Subcutaneous adipose tissue (tissue), 4 donors: Measurements from ENCODE around the gene LRRC4. TPM values are rescaled to one million over a fixed set of nuclear protein-coding genes. Genes with fewer than 3 reads are reported as not detected.

ENCODE experiments used
- total RNA-seq, 4 donors: library from RNA; depleted of rRNA; stranded (reverse); fragments of >200 nt; gene quantifications; one replicate each; pipeline ENCODE4 v1.1.0, GENCODE V29; 2016
- TF ChIP-seq, protein P1 (sequence below): fragments of 450-650 bp; IDR thresholded peaks from one replicate; pipeline ENCODE4 v1.5.1; 2016; ENCODE audit warnings: low read depth, mild to moderate bottlenecking, control low read depth, antibody characterized with exemption, moderate library complexity

The LRRC4 gene
- total RNA-seq, 4 donors from 2014 or later, result 1.0 to 2.4 (median 1.8) TPM

DNA sequence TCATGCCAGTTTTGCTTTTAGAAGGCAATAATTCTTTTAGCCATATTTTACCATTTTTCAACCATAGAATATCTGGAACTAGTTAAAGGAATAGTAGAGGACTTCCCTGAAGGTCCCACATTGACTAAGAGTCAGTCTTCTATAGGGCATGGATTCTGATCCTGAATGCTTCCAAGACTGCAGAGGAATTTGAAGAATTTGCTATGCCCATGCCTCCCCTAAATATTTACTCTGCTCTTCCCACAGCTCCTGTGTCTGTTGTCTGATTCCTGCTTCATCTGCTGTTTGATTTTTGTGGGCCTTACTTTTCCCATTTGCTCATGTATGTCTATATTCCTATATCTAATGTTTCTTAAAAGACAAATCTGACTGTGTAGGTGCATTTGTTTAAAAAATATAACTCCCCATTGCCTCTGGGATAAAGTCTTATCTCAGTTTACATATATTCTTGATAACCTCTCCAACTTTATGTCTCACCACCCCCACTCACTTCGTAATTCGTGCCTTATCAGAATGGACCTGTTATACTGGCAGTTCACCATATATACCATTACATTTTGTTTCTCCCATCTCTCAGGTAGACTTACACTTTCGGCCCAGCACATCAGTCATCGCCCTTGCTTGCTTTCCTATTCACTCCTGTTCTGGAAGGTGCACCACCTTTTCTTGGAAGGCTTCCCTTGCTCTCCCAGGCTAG lies 33.9 kb downstream of the LRRC4 start:
- TF ChIP-seq, protein P1, sequence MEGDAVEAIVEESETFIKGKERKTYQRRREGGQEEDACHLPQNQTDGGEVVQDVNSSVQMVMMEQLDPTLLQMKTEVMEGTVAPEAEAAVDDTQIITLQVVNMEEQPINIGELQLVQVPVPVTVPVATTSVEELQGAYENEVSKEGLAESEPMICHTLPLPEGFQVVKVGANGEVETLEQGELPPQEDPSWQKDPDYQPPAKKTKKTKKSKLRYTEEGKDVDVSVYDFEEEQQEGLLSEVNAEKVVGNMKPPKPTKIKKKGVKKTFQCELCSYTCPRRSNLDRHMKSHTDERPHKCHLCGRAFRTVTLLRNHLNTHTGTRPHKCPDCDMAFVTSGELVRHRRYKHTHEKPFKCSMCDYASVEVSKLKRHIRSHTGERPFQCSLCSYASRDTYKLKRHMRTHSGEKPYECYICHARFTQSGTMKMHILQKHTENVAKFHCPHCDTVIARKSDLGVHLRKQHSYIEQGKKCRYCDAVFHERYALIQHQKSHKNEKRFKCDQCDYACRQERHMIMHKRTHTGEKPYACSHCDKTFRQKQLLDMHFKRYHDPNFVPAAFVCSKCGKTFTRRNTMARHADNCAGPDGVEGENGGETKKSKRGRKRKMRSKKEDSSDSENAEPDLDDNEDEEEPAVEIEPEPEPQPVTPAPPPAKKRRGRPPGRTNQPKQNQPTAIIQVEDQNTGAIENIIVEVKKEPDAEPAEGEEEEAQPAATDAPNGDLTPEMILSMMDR, result no peak

DNA sequence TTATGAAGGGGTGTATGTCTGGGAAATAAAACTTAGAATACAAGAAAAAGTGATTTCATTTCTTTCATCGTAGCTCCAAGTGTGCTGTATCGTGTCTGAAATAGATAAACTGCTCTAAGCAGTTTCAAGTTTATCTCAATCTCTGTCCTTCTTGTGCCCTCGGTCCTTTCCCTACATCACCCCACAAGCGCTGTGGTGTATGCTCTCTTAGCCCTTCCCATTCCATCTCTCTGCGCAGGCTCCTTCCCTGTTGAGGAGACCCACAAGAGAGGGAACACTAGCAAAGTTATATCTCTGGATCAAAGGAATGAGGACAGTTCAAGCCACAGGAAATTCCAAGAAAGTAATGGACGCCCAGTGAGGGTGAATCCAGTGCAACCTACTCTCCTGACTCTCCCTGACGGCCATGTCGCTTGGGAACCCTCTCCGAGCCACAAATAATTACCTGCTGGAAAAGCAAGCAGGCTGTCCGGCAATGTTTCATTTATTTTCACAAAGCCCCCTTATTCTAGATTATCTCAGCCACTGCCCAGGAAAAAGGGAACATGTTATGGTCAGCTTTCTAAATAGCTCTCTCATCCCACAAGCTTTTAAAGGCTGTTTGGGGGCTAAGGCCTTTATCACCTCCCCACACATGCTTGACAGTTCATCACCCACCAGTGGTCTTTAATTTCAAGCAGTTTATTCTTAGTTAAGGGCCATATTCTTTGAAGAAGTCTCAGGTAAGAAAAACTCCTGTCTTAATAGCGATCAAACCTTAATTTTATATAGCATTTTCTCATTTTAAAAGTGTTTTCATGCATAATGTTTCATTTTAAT lies 34.8 kb downstream of the LRRC4 start:
- TF ChIP-seq, protein P1, result no peak

DNA sequence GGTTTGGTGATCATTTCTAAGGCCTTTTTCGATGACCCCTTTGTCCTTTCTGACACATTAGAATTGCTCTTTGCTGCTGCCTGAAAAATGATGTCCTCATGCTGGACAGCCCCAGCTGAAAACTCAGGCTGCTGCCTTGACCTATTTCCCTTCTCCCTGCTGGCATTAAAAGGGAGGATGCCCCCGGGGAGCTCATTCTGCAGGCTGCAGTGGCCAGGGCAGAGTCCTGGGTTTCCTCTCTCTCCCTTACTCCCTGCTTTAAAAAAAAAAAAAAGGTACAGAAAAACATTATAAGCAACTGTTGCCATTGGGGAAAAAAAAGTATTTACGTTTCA lies 35.4 kb downstream of the LRRC4 start:
- TF ChIP-seq, protein P1, result no peak

DNA sequence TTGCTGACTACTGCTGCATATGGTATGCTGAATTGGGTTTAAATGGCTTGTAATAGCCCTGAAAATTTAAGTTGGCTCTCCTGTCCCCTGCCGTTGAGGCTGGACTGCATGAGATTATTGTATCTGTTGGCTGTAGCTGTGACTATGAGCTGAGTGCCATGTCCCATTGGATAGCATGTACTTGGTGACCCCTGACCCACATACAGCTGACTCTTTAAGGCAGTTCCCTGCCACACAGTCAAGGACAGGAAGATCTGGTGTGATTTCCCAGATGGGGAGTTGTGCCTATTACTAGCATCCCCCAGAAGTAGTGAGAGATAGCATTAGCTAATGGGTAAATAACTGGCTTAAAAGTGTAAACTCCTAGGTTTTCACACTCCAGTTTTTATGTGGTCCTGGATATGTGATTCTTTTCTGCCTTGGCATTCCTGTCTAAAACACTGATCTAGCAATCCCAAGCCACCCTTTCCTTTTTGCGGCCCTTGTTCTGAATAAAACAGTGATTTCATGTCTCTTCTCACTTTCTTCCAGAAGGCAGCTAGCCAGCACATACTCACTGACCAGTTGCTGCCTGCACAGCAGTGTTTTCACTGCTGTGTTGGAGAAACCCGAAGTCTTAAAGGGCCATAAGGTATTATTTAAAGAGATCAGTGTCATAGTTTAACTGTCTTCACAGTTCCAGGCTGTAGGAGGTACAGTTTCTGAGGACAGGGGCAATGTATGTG lies 35.9 kb downstream of the LRRC4 start:
- TF ChIP-seq, protein P1, result no peak

DNA sequence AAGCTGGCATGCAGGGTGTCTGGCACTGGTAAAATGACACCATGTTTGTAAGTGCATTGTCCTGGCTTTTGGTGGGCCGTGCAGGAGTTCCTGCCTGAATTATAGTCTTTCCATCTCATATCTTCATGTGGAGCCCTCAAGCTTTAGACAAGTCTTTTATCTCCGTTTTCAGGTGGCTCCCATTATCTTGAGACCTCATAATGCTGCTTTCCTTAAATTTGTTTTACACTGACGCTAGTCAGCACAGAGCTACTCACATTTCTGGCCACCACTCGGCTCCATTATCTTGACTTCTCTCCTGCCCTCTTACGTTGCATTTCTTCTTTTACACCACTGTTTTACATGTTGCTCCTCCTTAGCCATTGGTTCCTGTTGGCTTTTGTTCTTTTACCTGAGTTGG lies 37.2 kb downstream of the LRRC4 start:
- TF ChIP-seq, protein P1, result no peak

DNA sequence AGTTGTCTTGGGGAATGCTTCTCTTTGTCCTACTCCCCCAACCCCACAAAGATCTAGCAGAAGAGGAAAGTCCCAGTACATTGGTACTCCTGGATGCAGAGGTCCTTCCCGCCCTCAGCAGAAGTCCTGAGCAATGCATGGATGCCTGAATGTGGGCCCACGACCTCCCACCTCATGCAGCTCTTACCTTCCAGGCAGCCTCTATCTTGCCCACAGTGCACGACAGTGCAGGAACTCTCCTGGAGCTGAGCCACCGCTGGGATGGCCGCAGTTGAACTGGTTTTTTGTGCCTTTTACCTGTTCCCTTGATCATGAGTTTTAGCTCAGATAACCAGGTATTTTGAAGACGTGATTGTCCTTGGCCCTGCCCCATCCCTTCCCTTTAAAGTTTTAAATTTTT lies 37.9 kb downstream of the LRRC4 start:
- TF ChIP-seq, protein P1, result no peak

DNA sequence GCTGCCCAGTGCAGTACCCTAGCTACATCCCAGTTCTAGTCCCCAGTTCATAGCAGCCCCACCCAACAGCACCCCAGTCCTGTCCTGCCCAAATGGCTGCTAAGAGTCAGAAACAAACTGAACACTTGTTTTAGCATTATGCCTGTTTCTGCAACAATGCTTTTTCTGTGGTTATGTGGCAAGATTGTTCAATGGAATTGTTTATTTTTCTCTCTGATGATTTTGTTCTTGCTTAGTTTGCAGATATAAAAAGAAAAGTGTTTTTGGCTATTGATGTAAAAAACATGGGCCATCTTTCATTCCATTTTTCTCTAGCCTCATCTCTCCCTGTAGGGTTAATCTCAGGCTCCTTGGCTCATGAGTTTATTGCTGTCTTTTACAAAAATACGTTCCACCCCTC lies 42.5 kb downstream of the LRRC4 start:
- TF ChIP-seq, protein P1, result no peak
